Ishikawa (cell line): ENCODE results near the gene PGC.

Experiments used
- EGR1 ChIP-seq: IDR thresholded peaks from 2 replicates; pipeline ENCODE4 v1.6.1; 2012
- EP300 ChIP-seq: IDR thresholded peaks from 2 replicates; pipeline ENCODE4 v1.6.1; 2012; ENCODE audit warnings: borderline replicate concordance
- NFIC ChIP-seq: IDR thresholded peaks from 2 replicates; pipeline ENCODE4 v1.6.1; 2012
- RAD21 ChIP-seq: IDR thresholded peaks from 2 replicates; pipeline ENCODE4 v1.6.1; 2012; ENCODE audit warnings: low read depth
- REST ChIP-seq: IDR thresholded peaks from 2 replicates; pipeline ENCODE4 v1.6.1; 2012; ENCODE audit warnings: low read depth, mild to moderate bottlenecking
- ZBTB7A ChIP-seq: IDR thresholded peaks from 2 replicates; pipeline ENCODE4 v1.6.1; 2012; ENCODE audit warnings: low read depth

GRCh38 chr6:41707565-41708200 lies 39.5 kb downstream of the PGC start:
- no peak for TF ChIP-seq EGR1
- no peak for TF ChIP-seq NFIC
- TF ChIP-seq REST, result no peak
- no peak for TF ChIP-seq EP300
- no peak for TF ChIP-seq RAD21
- no peak for TF ChIP-seq ZBTB7A
